A549 (cell line): Measurements from ENCODE around the gene PPL.

ENCODE experiments used
- CHD2 ChIP-seq: fragments of 150-350 bp; IDR thresholded peaks from 2 replicates; pipeline ENCODE4 v1.6.1; 2014; ENCODE audit warnings: low read length; ENCODE audit not compliant: partially characterized antibody
- CTCF ChIP-seq: fragments of >200 bp; sonication (Bioruptor Twin); formaldehyde crosslinking; IDR thresholded peaks from 3 replicates; pipeline ENCODE4 v1.5.1; 2016
- EHMT2 ChIP-seq: fragments of 200-600 bp; sonication (generic); IDR thresholded peaks from 2 replicates; pipeline ENCODE4 v1.6.1; 2016; ENCODE audit warnings: antibody characterized with exemption, low read depth, mild to moderate bottlenecking, moderate library complexity
- ESRRA ChIP-seq: fragments of 150-350 bp; IDR thresholded peaks from 2 replicates; pipeline ENCODE4 v1.6.1; 2014; ENCODE audit warnings: mild to moderate bottlenecking, low read length, borderline replicate concordance
- MAFK ChIP-seq: fragments of 450-650 bp; IDR thresholded peaks from 2 replicates; pipeline ENCODE4 v1.6.1; 2014; ENCODE audit not compliant: partially characterized antibody
- RCOR1 ChIP-seq: fragments of 150-350 bp; IDR thresholded peaks from 2 replicates; pipeline ENCODE4 v1.6.1; 2014; ENCODE audit warnings: antibody characterized with exemption, low read length, low read depth
- SMC3 ChIP-seq: fragments of >200 bp; sonication (Bioruptor Twin); formaldehyde crosslinking; IDR thresholded peaks from 3 replicates; pipeline ENCODE4 v1.6.1; 2018; ENCODE audit warnings: inconsistent platforms
- SREBF2 ChIP-seq: fragments of 450-650 bp; IDR thresholded peaks from 2 replicates; pipeline ENCODE4 v1.6.1; 2014; ENCODE audit warnings: mild to moderate bottlenecking, moderate library complexity
- TP53 ChIP-seq: fragments of 250-450 bp; sonication (Bioruptor Pico); IDR thresholded peaks from 2 replicates; pipeline ENCODE4 v1.5.0; 2021; ENCODE audit warnings: mild to moderate bottlenecking, moderate library complexity

- TF ChIP-seq CTCF (no peak), EHMT2 (no peak), TP53 (CRISPR knock-in tag) (no peak), ESRRA (no peak), MAFK (no peak), SREBF2 (no peak), SMC3 (no peak), CHD2 (no peak), RCOR1 (no peak)
Measured at GRCh38 chr16:4920826-4921225, 16.1 kb downstream of the PPL start.
